GM04503 (cell line): ENCODE results near the gene SLX1B.
"Not testable (repeated sequence)": the region's sequence is repeated elsewhere in the genome, so short reads cannot be mapped to it uniquely, and the experiment has no call there.

Experiments used
- DNase-seq: peaks from one replicate; pipeline ENCODE4 v3.0.0-alpha.2; 2012; ENCODE audit warnings: low read depth

Gene SLX1B

GRCh38 chr16:29454269-29454668, at the start of gene SLX1B, which contains the start of gene BOLA2:
SLX1B (plus strand) TSS chr16:29454533.
BOLA2 (minus strand) TSS chr16:29454351; CDS start chr16:29454253, 98 bp downstream.
- not testable (repeated sequence) for DNase-seq

- not testable (repeated sequence) for DNase-seq
Measured at GRCh38 chr16:29405249-29405648, 49.1 kb upstream of the SLX1B start.

GRCh38 chr16:29423587-29423986, 30.7 kb upstream of the SLX1B start:
- not testable (repeated sequence) for DNase-seq

- not testable (repeated sequence) for DNase-seq
Measured at GRCh38 chr16:29425390-29425789, 28.9 kb upstream of the SLX1B start.

GRCh38 chr16:29453754-29454153, 579 bp upstream of the SLX1B start:
- DNase-seq: not testable (repeated sequence)

GRCh38 chr16:29454828-29455227, 495 bp downstream of the SLX1B start:
- not testable (repeated sequence) for DNase-seq

- not testable (repeated sequence) for DNase-seq
Measured at GRCh38 chr16:29457660-29458059, 3.3 kb downstream of the SLX1B start.

GRCh38 chr16:29459706-29460646, 5.6 kb downstream of the SLX1B start, which contains the start of gene SULT1A4:
SULT1A4 (plus strand) TSS chr16:29459913; CDS start chr16:29461386, 1,473 bp downstream.
- DNase-seq: not testable (repeated sequence)

GRCh38 chr16:29460647-29461030, 6.3 kb downstream of the SLX1B start:
- DNase-seq: not testable (repeated sequence)

- DNase-seq: not testable (repeated sequence)
Measured at GRCh38 chr16:29465985-29466824, 11.9 kb downstream of the SLX1B start.

- not testable (repeated sequence) for DNase-seq
Measured at GRCh38 chr16:29466904-29467303, 12.6 kb downstream of the SLX1B start.

- DNase-seq: not testable (repeated sequence)
Measured at GRCh38 chr16:29467654-29468366, 13.5 kb downstream of the SLX1B start.

- not testable (repeated sequence) for DNase-seq
Measured at GRCh38 chr16:29469660-29470059, 15.3 kb downstream of the SLX1B start.

- DNase-seq: not testable (repeated sequence)
Measured at GRCh38 chr16:29472065-29472464, 17.7 kb downstream of the SLX1B start.

GRCh38 chr16:29482276-29482675, 27.9 kb downstream of the SLX1B start:
- DNase-seq: not testable (repeated sequence)

- DNase-seq: not testable (repeated sequence)
Measured at GRCh38 chr16:29506308-29506707, 52.0 kb downstream of the SLX1B start, which contains the start of gene NPIPB12. NPIPB12 (minus strand) TSS chr16:29506408.
